GM23248 (cell line): Measurements from ENCODE around the gene PKD1L1.

Experiments
- EZH2 ChIP-seq: fragments of 200-600 bp; sonication (generic); IDR thresholded peaks from 2 replicates; pipeline ENCODE4 v1.6.1; 2018; ENCODE audit warnings: antibody characterized with exemption, mild to moderate bottlenecking; ENCODE audit not compliant: insufficient read depth, poor library complexity, severe bottlenecking
- EZH2phosphoT487 ChIP-seq: fragments of 200-600 bp; sonication (generic); IDR thresholded peaks from 2 replicates; pipeline ENCODE4 v1.6.1; 2018; ENCODE audit warnings: antibody characterized with exemption, moderate library complexity, mild to moderate bottlenecking, low read depth; ENCODE audit not compliant: insufficient read depth

DNA sequence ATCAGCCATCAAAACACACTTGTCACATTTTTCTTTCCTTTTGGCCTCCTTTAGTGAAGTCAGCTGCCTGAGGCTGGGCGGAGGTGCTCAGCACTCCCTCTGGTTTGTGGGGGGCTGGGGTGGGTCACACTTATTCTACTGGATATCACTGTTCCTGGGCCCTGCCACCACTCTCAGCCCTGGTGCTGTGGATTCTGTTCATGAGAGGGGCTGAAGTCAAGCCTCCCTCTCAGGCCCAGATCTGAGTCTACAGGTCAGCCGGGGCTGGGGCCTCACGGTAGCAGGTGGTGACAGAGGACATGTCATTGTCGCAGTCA is 185.6 kb downstream of the PKD1L1 start:
- TF ChIP-seq EZH2phosphoT487: no peak
- no peak for TF ChIP-seq EZH2
